ENCODE measurements around the gene ZNF592.
"Not testable (repeated sequence)": the region's sequence is repeated elsewhere in the genome, so short reads cannot be mapped to it uniquely, and the experiment has no call there.

The ZNF592 gene, protein sequence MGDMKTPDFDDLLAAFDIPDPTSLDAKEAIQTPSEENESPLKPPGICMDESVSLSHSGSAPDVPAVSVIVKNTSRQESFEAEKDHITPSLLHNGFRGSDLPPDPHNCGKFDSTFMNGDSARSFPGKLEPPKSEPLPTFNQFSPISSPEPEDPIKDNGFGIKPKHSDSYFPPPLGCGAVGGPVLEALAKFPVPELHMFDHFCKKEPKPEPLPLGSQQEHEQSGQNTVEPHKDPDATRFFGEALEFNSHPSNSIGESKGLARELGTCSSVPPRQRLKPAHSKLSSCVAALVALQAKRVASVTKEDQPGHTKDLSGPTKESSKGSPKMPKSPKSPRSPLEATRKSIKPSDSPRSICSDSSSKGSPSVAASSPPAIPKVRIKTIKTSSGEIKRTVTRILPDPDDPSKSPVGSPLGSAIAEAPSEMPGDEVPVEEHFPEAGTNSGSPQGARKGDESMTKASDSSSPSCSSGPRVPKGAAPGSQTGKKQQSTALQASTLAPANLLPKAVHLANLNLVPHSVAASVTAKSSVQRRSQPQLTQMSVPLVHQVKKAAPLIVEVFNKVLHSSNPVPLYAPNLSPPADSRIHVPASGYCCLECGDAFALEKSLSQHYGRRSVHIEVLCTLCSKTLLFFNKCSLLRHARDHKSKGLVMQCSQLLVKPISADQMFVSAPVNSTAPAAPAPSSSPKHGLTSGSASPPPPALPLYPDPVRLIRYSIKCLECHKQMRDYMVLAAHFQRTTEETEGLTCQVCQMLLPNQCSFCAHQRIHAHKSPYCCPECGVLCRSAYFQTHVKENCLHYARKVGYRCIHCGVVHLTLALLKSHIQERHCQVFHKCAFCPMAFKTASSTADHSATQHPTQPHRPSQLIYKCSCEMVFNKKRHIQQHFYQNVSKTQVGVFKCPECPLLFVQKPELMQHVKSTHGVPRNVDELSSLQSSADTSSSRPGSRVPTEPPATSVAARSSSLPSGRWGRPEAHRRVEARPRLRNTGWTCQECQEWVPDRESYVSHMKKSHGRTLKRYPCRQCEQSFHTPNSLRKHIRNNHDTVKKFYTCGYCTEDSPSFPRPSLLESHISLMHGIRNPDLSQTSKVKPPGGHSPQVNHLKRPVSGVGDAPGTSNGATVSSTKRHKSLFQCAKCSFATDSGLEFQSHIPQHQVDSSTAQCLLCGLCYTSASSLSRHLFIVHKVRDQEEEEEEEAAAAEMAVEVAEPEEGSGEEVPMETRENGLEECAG (N-terminal part only)

DNA sequence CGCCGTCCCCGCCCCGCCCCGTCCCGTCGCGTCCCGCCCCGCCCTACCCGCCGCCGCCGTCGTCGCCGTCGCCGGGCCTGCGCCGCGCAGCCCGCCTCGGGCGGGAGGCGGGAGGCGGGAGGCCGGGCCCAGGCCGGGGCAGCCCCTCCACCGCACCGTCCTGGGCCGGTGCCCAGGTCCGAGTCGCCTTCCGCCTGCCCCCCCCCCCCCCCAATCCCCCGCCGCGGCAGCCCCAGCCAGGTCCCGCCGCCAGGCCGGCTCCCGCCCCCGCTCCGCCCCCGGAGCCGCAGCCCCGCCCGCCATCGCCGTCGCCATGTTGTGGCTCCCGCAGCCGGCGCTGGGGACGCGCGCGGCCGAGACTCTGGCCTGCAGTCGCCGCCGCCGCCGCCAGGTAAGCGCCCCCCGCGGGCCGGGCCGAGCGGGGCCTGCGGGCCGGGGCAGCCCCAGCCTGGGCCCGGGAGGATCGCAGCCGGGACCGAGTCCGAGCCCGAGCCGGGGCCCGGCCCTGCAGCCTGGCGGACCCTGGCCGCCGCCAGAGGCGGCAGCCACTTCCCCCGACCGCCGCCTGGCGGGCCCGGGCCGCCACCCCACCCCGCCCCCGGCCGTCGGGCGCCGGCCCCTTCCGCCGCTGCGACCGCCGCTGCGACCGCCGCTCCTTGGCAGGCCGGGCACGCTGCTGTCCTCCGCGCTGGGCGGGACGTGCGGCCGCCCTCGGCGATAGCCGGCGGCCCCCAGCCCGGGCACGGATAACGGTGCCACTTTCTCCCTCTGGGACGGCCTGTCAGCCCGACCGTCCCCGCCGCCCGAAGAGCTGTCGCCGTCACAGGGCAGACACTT, at the start of gene ZNF592:
TSS of gene ZNF592 (plus strand) at position 319 of the 837 bp plus-strand sequence. CDS start 34,084 bp downstream, outside the sequence.
- intact Hi-C loops (cut with DNase I) = loop anchor here (5.0 kb wide), 3 partner anchors 36 to 116 kb away; partner anchors contain the start of gene WDR73
- peak in 41 of 42 donors; percentile 8 to 92 (median 80) for DNase-seq

GRCh38 chr15:84699538-84700191, 48.7 kb upstream of the ZNF592 start:
- intact Hi-C loops (cut with DNase I) = no loop called here
- DNase-seq = no peak

GRCh38 chr15:84702961-84703482, 45.4 kb upstream of the ZNF592 start:
- intact Hi-C loops (cut with DNase I) = no loop called here
- DNase-seq = peak in 30 of 42 donors; percentile 7 to 79 (median 44)

GRCh38 chr15:84703808-84704207, 44.6 kb upstream of the ZNF592 start:
- intact Hi-C loops (cut with DNase I) = no loop called here
- no peak for DNase-seq

GRCh38 chr15:84714372-84714771, 34.0 kb upstream of the ZNF592 start:
- intact Hi-C loops (cut with DNase I) = loop anchor here (5.0 kb wide), 1 partner anchor 33 kb away; the partner anchor contains the start of gene ZNF592
- no peak for DNase-seq

DNA sequence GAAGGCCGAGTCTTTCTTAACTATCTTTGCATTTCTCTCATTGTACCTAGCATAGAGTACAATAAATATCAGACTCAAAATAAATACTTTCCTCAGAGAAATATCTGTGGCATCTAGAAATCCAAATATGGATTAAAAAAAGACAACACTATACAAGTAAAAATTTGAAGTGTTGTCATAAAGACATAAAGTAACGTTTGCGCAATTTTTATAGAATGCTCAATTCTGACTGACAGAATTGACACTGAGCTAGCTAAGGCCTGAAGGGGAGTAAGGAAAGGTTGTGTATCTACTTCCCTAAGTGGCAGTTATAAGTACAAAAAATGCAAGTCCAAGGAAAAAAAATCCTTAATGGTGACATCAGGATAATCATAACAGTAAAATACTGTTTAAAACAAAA, 33.6 kb upstream of the ZNF592 start:
- intact Hi-C loops (cut with DNase I) = loop anchor here (5.0 kb wide), 2 partner anchors 32 to 63 kb away; partner anchors contain the start of genes WDR73 and ZNF592
- no peak for DNase-seq

DNA sequence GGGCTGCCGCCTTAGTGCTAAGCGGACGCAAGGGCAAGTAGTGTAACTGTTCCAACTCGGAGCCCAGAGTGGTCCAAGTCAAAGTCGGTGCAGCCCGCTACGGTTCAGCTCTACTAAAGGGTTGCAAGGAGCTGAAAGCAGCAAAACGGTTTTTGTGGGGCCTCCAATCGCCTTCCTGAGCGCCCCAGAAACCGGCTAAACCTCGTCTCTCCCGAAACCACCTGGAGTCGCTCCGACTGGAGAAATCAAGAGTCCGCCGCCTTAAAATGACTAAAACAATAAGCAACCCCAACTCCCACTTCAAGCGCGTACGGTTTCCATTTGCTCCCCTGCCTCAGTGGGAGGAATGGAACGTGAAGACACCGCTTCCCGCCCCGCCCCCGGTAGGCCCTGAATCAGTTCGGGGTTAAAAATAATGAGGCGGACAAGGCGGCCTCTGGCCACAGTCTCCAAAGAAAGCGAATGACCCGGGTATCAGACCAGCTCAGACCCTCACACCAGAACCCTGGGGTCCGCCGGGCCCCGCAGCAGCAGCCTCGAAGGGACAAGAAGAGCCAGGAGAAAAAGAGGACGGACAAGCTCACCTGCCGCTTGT, 32.9 kb upstream of the ZNF592 start:
- intact Hi-C loops (cut with DNase I) = loop anchor here (5.0 kb wide), 1 partner anchor 63 kb away; the partner anchor contains the start of gene WDR73
- peak in 38 of 42 donors; percentile 9 to 70 (median 38) for DNase-seq

GRCh38 chr15:84716036-84716732, 32.2 kb upstream of the ZNF592 start, which contains the start of gene SEC11A:
Gene SEC11A (minus strand): TSS chr15:84716139. CDS start chr15:84716075, 64 bp downstream.
- intact Hi-C loops (cut with DNase I) = loop anchor here (5.0 kb wide), 1 partner anchor 64 kb away; the partner anchor contains the start of gene WDR73
- DNase-seq = peak; percentile 91 to 99 (median 96)

- intact Hi-C loops (cut with DNase I) = no loop called here
- no peak for DNase-seq
Measured at GRCh38 chr15:84721371-84721770, 27.0 kb upstream of the ZNF592 start.

- no peak for DNase-seq
- intact Hi-C loops (cut with DNase I) = no loop called here
Measured at GRCh38 chr15:84722628-84723027, 25.8 kb upstream of the ZNF592 start.

- intact Hi-C loops (cut with DNase I) = no loop called here
- DNase-seq = peak in 3 of 42 donors; percentile 9 to 16 (median 12)
Measured at GRCh38 chr15:84725001-84725491, 23.3 kb upstream of the ZNF592 start.

- intact Hi-C loops (cut with DNase I) = no loop called here
- DNase-seq = no peak
Measured at GRCh38 chr15:84727429-84727828, 21.0 kb upstream of the ZNF592 start.

DNA sequence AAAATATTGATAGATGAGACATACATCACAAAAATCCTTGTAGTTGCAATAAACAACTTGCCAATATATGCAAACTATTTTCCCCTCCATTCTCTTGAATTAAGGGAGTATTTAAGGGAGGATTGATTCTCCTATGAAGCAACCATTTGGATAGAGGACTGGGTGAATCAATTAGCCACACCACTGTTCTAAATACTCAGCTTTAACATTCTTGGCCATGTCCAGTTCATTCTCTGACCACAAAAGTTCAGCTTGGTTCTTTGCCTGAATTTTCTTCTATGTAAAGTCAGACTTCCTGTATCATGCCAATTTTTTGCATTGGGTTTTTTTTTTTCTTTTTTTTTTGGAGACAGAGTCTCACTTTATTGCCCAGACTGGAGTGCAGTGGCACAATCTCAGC, 16.6 kb upstream of the ZNF592 start:
- intact Hi-C loops (cut with DNase I) = no loop called here
- DNase-seq = no peak

GRCh38 chr15:84734794-84735479, 13.5 kb upstream of the ZNF592 start:
- DNase-seq = peak in 37 of 42 donors; percentile 5 to 71 (median 33)
- intact Hi-C loops (cut with DNase I) = no loop called here

DNA sequence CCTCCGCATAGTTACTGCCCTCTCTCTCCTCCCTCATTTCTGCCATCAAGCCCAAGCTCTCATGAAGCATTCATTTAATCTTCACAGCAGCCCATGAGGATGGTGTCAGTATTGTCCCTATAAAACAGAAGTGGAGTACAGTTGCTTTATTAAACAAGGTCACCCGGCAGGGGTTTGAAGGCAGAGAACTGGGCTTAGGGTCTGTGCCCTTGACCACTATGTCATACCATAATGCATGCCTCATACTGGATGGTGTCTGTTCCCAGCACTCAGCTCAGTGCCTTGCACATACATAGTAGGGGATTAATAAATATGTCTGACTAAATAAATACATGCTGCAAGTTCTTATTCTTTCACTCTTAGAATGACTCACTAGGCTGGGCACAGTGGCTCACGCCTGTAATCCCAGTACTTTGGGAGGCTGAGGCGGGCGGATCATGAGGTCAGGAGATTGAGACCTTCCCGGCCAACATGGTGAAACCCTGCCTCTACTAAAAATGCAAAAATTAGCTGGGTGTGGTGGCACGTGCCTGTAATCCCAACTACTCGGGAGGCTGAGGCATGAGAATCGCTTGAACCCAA, 12.8 kb upstream of the ZNF592 start:
- DNase-seq; intact Hi-C loops (cut with DNase I): not testable (repeated sequence)

All from head of caudate nucleus (tissue), 42 donors.